WTC11 (cell line): ENCODE measurements around the gene ABCC9. TPM values are rescaled to one million over a fixed set of nuclear protein-coding genes. Genes with fewer than 3 reads are reported as not detected.

ENCODE experiments used
- ATAC-seq: fragments of 200-7000 bp; cut with Tn5 transposase; 2 replicates; pipeline ENCODE4 v1.10.0; 2021; ENCODE audit warnings: mild to moderate bottlenecking, moderate library complexity
- CTCF ChIA-PET: fragments of 300-600 bp; sonication (Branson Sonifier 250); formaldehyde crosslinking; loops from one replicate; lab custom pipeline; 2021; ENCODE audit warnings: antibody characterized with exemption; lab: Charles Lee
- POLR2A ChIA-PET: fragments of 350-600 bp; sonication (Branson Sonifier 250); formaldehyde crosslinking; loops from one replicate; lab custom pipeline; 2021; ENCODE audit warnings: antibody characterized with exemption; lab: Charles Lee
- DNase-seq: peaks from one replicate; pipeline ENCODE4 v3.0.0; 2021; ENCODE audit warnings: low spot score
- H3K27ac Mint-ChIP-seq: 2 replicates; pipeline ENCODE4 v1.8.0; 2021; ENCODE audit warnings: mixed read lengths
- H3K27me3 Mint-ChIP-seq: 2 replicates; pipeline ENCODE4 v1.8.0; 2021; ENCODE audit warnings: low read depth, mild to moderate bottlenecking, moderate library complexity, mixed read lengths
- H3K36me3 Mint-ChIP-seq: 2 replicates; pipeline ENCODE4 v1.8.0; 2021; ENCODE audit warnings: mixed read lengths
- H3K4me1 Mint-ChIP-seq: 2 replicates; pipeline ENCODE4 v1.8.0; 2022; ENCODE audit warnings: mixed read lengths
- H3K4me3 Mint-ChIP-seq: 2 replicates; pipeline ENCODE4 v1.8.0; 2021; ENCODE audit warnings: mild to moderate bottlenecking, moderate library complexity, mixed read lengths
- H3K9me3 Mint-ChIP-seq: 2 replicates; pipeline ENCODE4 v1.8.0; 2021; ENCODE audit warnings: mixed read lengths
- EMX1 ChIP-seq: fragments of 250-450 bp; sonication (Bioruptor Pico); IDR thresholded peaks from 2 replicates; pipeline ENCODE4 v1.8.0; 2021; ENCODE audit warnings: mild to moderate bottlenecking
- JAZF1 ChIP-seq: fragments of 250-450 bp; sonication (Bioruptor Pico); IDR thresholded peaks from 2 replicates; pipeline ENCODE4 v1.9.0; 2021; ENCODE audit warnings: moderate library complexity, mild to moderate bottlenecking, inconsistent platforms
- MYBL2 ChIP-seq: sonication (generic); formaldehyde crosslinking; IDR thresholded peaks from 2 replicates; pipeline ENCODE4 v1.8.1; 2023; ENCODE audit warnings: mild to moderate bottlenecking, moderate library complexity, missing genetic modification reagents
- NFATC4 ChIP-seq: fragments of 250-450 bp; sonication (Bioruptor Pico); IDR thresholded peaks from 2 replicates; pipeline ENCODE4 v1.9.0; 2021; ENCODE audit warnings: mild to moderate bottlenecking
- ZNF317 ChIP-seq: sonication (generic); formaldehyde crosslinking; IDR thresholded peaks from 2 replicates; pipeline ENCODE4 v1.8.1; 2023; ENCODE audit warnings: low read depth, mild to moderate bottlenecking, moderate library complexity, missing genetic modification reagents, borderline replicate concordance
- ZNF416 ChIP-seq: fragments of 250-450 bp; sonication (Bioruptor Pico); IDR thresholded peaks from 2 replicates; pipeline ENCODE4 v1.9.0; 2021; ENCODE audit warnings: mild to moderate bottlenecking, inconsistent platforms
- total RNA-seq: library from RNA; stranded (reverse); gene quantifications from 3 replicates; pipeline ENCODE4 v1.2.3, GENCODE V29; 2021
- TF ChIP-seq, protein P1 (sequence below): fragments of 250-450 bp; sonication (Bioruptor Pico); conservative IDR thresholded peaks from 2 replicates; pipeline ENCODE4 v1.9.0; 2021; ENCODE audit warnings: mild to moderate bottlenecking
- TF ChIP-seq, protein P2 (sequence below): sonication (generic); formaldehyde crosslinking; IDR thresholded peaks from 2 replicates; pipeline ENCODE4 v1.8.0; 2022; ENCODE audit warnings: missing genetic modification reagents
- TF ChIP-seq, protein P3 (sequence below): sonication (generic); formaldehyde crosslinking; IDR thresholded peaks from 2 replicates; pipeline ENCODE4 v1.8.1; 2023; ENCODE audit warnings: mild to moderate bottlenecking, missing genetic modification reagents, moderate library complexity
- TF ChIP-seq, protein P4 (sequence below): fragments of 200-600 bp; IDR thresholded peaks from 2 replicates; pipeline ENCODE4 v1.8.0; 2022; ENCODE audit warnings: antibody characterized with exemption

The ABCC9 gene
- total RNA-seq, 1 experiment from 2014 or later: 0.04 TPM

DNA sequence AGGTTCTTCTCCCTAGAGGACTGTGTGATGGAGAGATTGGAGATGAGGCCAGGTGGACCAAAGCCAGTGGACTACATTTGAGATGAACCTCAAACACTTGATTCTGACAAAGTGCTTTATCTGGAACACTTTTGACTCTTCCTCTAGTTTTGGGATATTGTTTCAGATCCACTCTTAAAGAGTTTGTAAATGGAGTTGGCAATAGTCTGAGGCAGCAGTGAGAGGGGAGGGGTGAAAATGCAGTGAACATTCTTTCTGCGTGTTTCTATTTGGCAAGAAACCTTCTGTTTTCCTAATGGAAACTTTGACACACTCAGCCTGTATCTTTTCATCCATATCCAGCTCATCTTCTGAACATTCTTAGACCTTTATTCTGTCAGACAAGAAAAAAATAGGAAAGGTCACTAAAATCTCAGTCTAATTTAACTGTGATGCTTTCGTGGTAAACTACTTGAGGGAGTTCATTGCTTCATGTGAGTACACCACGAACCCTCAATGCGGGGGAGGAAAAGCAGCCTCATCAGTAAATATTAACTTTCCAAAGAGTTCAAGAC is 109.4 kb downstream of the ABCC9 start (continued):
- TF ChIP-seq, protein P1, sequence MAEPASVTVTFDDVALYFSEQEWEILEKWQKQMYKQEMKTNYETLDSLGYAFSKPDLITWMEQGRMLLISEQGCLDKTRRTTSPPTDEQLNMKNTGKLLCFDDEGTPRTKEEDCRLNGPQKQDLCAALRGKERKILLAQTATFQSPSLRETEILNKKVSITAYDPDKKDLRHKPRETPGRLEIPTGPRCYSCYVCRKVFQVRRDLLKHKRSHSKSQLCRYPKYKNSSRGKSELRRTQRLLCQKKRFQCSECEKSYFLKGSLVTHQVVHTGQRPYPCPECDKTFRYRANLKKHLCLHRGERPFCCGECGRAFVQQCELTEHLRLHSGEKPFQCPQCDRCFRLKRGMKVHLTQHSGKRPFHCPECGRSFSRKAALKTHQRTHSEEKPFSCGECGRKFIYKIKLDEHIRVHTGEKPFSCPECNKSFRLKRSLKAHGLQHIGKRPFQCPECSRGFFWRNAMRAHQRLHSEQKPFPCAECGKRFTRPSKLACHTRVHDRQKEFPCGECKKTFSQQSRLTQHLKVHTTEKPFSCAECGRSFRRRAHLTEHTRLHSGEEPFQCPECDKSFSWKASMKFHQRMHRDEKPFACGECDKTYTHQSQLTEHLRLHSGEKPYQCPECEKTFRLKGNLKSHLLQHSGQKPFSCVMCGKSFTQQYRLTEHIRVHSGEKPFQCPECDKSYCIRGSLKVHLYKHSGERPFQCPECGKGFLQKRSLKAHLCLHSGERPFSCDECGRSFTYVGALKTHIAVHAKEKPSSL: no peak
- no peak for TF ChIP-seq NFATC4
- TF ChIP-seq, protein P2, sequence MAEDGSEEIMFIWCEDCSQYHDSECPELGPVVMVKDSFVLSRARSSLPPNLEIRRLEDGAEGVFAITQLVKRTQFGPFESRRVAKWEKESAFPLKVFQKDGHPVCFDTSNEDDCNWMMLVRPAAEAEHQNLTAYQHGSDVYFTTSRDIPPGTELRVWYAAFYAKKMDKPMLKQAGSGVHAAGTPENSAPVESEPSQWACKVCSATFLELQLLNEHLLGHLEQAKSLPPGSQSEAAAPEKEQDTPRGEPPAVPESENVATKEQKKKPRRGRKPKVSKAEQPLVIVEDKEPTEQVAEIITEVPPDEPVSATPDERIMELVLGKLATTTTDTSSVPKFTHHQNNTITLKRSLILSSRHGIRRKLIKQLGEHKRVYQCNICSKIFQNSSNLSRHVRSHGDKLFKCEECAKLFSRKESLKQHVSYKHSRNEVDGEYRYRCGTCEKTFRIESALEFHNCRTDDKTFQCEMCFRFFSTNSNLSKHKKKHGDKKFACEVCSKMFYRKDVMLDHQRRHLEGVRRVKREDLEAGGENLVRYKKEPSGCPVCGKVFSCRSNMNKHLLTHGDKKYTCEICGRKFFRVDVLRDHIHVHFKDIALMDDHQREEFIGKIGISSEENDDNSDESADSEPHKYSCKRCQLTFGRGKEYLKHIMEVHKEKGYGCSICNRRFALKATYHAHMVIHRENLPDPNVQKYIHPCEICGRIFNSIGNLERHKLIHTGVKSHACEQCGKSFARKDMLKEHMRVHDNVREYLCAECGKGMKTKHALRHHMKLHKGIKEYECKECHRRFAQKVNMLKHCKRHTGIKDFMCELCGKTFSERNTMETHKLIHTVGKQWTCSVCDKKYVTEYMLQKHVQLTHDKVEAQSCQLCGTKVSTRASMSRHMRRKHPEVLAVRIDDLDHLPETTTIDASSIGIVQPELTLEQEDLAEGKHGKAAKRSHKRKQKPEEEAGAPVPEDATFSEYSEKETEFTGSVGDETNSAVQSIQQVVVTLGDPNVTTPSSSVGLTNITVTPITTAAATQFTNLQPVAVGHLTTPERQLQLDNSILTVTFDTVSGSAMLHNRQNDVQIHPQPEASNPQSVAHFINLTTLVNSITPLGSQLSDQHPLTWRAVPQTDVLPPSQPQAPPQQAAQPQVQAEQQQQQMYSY (CRISPR knock-in tag): no peak
- TF ChIP-seq ZNF416: no peak
- TF ChIP-seq, protein P3, sequence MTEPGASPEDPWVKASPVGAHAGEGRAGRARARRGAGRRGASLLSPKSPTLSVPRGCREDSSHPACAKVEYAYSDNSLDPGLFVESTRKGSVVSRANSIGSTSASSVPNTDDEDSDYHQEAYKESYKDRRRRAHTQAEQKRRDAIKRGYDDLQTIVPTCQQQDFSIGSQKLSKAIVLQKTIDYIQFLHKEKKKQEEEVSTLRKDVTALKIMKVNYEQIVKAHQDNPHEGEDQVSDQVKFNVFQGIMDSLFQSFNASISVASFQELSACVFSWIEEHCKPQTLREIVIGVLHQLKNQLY (CRISPR knock-in tag): no peak
- no peak for TF ChIP-seq JAZF1 (CRISPR knock-in tag)
- TF ChIP-seq, all 79 proteins: peak for 0

DNA sequence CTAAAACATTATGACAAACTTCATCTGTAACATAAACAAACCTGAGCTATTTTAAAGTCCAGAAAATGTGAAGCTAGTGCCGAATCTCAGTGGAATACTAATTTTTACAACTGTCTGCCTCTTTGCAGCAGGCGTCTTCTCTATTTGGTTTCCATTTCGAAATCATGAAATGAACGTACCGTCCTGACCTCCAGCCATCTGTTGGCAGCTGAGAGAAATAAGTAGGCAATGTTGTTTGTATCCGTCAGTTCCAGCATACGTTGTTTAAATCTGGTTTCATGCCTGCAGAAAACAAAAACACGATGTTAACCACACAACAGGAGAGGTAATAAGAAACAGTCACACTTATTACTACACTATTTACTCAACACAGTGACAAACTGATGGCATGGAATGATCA is 112.4 kb downstream of the ABCC9 start:
- CTCF ChIA-PET: no interaction called here
- no peak for ATAC-seq

More for the DNA sequence above, 112.4 kb downstream of the ABCC9 start:
- Mint-ChIP-seq H3K9me3 (no peaks in the 10 kb centered on the region; the same call in 1 of the 2 replicates), H3K27ac (no peak overlapping the region), H3K27me3 (peaks cover 4% of the 10 kb centered on the region; the same call in 1 of the 2 replicates), H3K36me3 (no peaks in the 10 kb centered on the region)
- no peak for DNase-seq
- POLR2A ChIA-PET: interaction anchor here (0.6 kb wide), 1 partner anchor 93 kb away, joined by 3 read pairs; no protein-coding TSS in a partner anchor
- no peak for TF ChIP-seq MYBL2
- TF ChIP-seq, protein P4, sequence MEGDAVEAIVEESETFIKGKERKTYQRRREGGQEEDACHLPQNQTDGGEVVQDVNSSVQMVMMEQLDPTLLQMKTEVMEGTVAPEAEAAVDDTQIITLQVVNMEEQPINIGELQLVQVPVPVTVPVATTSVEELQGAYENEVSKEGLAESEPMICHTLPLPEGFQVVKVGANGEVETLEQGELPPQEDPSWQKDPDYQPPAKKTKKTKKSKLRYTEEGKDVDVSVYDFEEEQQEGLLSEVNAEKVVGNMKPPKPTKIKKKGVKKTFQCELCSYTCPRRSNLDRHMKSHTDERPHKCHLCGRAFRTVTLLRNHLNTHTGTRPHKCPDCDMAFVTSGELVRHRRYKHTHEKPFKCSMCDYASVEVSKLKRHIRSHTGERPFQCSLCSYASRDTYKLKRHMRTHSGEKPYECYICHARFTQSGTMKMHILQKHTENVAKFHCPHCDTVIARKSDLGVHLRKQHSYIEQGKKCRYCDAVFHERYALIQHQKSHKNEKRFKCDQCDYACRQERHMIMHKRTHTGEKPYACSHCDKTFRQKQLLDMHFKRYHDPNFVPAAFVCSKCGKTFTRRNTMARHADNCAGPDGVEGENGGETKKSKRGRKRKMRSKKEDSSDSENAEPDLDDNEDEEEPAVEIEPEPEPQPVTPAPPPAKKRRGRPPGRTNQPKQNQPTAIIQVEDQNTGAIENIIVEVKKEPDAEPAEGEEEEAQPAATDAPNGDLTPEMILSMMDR: no peak
- no peak for TF ChIP-seq EMX1 (CRISPR knock-in tag)
- no peak for TF ChIP-seq ZNF317 (CRISPR knock-in tag)
- TF ChIP-seq, protein P1: no peak
- TF ChIP-seq, all 79 proteins: peak for 0
- Mint-ChIP-seq H3K4me1 (no peaks in the 10 kb centered on the region), H3K4me3 (no peak overlapping the region)
